K562 (cell line): ENCODE measurements around the gene GGTLC1. TPM values are rescaled to one million over a fixed set of nuclear protein-coding genes. Genes with fewer than 3 reads are reported as not detected.

Experiments used
- ATAC-seq: fragments of 200-7000 bp; cut with Tn5 transposase; 3 replicates; pipeline ENCODE4 v1.9.1; 2020; ENCODE audit warnings: moderate library complexity
- BruUV-seq: library from RNA; stranded (reverse); fragments of 400-500 nt; replicated peaks from 2 replicates; lab custom pipeline; 2021; lab: Mats Ljungman, UMichigan
- CTCF ChIA-PET: fragments of 300-600 bp; formaldehyde crosslinking; extraction: SDS; loops from one replicate; lab custom pipeline; 2021; ENCODE audit warnings: low intra/inter-chr PET ratio; lab: Yijun Ruan, JAX
- POLR2A ChIA-PET: fragments of 300-600, 350-650 bp; sonication (Branson Sonifier 250); formaldehyde crosslinking; extraction: SDS; loops from one replicate; lab custom pipeline; 2021; ENCODE audit warnings: antibody characterized with exemption, inconsistent platforms; lab: Yijun Ruan, JAX
- DNase-seq, 4 experiments: peaks; one replicate each; pipeline versions ENCODE4 v3.0.0 to v3.0.0-alpha.2; 2011 to 2018; ENCODE audit warnings: low spot score in 3 of 4, mixed read lengths in 3 of 4; ENCODE audit errors: extremely low read depth in 1 of 4
- FAIRE-seq: peaks from 2 replicates; lab custom pipeline; 2011; peaks lifted over from hg19 to GRCh38; lab: Jason Lieb, UNC
- H2AFZ ChIP-seq: 2 replicates; pipeline ENCODE4 v1.6.0; 2011; ENCODE audit warnings: low read depth, low read length, control low read depth, inconsistent platforms
- H3K27ac ChIP-seq: fragments of 200-600 bp; 3 replicates; pipeline ENCODE4 v1.8.0; 2011; ENCODE audit warnings: low read depth, mild to moderate bottlenecking, control low read depth, inconsistent platforms, low read length, moderate library complexity, mixed read lengths; ENCODE audit errors: extremely low read depth
- H3K27me3 ChIP-seq, 2 experiments: fragments of 300-600 bp in 1 of 2; 2 replicates in 1 of 2; 3 replicates in 1 of 2; pipeline versions ENCODE4 v1.6.0 to v1.8.0; 2011; ENCODE audit warnings: inconsistent platforms in 2 of 2, low read length in 2 of 2, mild to moderate bottlenecking in 1 of 2, mixed read lengths in 1 of 2, moderate library complexity in 1 of 2; ENCODE audit not compliant: control insufficient read depth in 2 of 2, insufficient read depth in 2 of 2
- H3K36me3 ChIP-seq: fragments of 300-600 bp; 3 replicates; pipeline ENCODE4 v1.8.0; 2011; ENCODE audit warnings: mild to moderate bottlenecking, low read length, inconsistent platforms; ENCODE audit not compliant: control insufficient read depth, insufficient read depth
- H3K4me1 ChIP-seq, 2 experiments: fragments of 200-600 bp in 1 of 2; replicated peaks in 1 of 2; 2 replicates in 1 of 2; 3 replicates in 1 of 2; pipeline versions ENCODE4 v1.5.1 to v1.8.0; 2011; ENCODE audit warnings: inconsistent platforms in 2 of 2, low read length in 2 of 2, mild to moderate bottlenecking in 1 of 2, mixed read lengths in 1 of 2, moderate library complexity in 1 of 2; ENCODE audit not compliant: control insufficient read depth in 2 of 2, insufficient read depth in 2 of 2
- H3K4me2 ChIP-seq: 2 replicates; pipeline ENCODE4 v1.6.1; 2011; ENCODE audit warnings: low read length, control low read depth, inconsistent platforms, mixed read lengths; ENCODE audit not compliant: insufficient read depth
- H3K4me3 ChIP-seq: fragments of 200-600 bp; sonication (generic), shearing (Covaris generic); 2 replicates; pipeline ENCODE4 v1.5.1; 2016; ENCODE audit warnings: control low read depth, inconsistent platforms
- H3K79me2 ChIP-seq: fragments of 200-600 bp; 3 replicates; pipeline ENCODE4 v1.8.0; 2011; ENCODE audit warnings: low read length, inconsistent platforms; ENCODE audit not compliant: control insufficient read depth, insufficient read depth
- H3K9ac ChIP-seq, 2 experiments: 2 replicates each; pipeline versions ENCODE4 v1.6.0 to v1.6.1; 2011; ENCODE audit warnings: low read depth in 2 of 2, low read length in 2 of 2, control low read depth in 1 of 2, inconsistent platforms in 1 of 2, mild to moderate bottlenecking in 1 of 2, mixed read lengths in 1 of 2; ENCODE audit not compliant: insufficient read depth in 1 of 2
- H3K9me1 ChIP-seq: one replicate; pipeline ENCODE4 v1.6.0; 2011; ENCODE audit warnings: inconsistent platforms, mild to moderate bottlenecking, low read length, moderate library complexity; ENCODE audit not compliant: control insufficient read depth, insufficient read depth
- H3K9me3 ChIP-seq: replicated peaks from 2 replicates; pipeline ENCODE4 v1.5.1; 2011; ENCODE audit warnings: low read depth, low read length, inconsistent platforms; ENCODE audit not compliant: control insufficient read depth, insufficient read depth
- H4K20me1 ChIP-seq: replicated peaks from 2 replicates; pipeline ENCODE4 v1.6.1; 2011; ENCODE audit warnings: low read length, inconsistent platforms, mixed read lengths; ENCODE audit not compliant: control insufficient read depth, insufficient read depth
- FOXJ2 ChIP-seq: fragments of 200-800 bp; sonication (Bioruptor generic); IDR thresholded peaks from 2 replicates; pipeline ENCODE4 v1.6.1; 2016; ENCODE audit warnings: missing genetic modification characterization, missing compliant biosample characterization
- HIVEP1 ChIP-seq: fragments of 250-450 bp; sonication (Bioruptor Pico); IDR thresholded peaks from 2 replicates; pipeline ENCODE4 v1.4.0; 2020; ENCODE audit warnings: mild to moderate bottlenecking
- PTBP1 ChIP-seq: fragments of 200-400 bp; formaldehyde crosslinking; IDR thresholded peaks from 2 replicates; pipeline ENCODE4 v1.6.1; 2017; ENCODE audit warnings: low read depth, low read length
- SAFB2 ChIP-seq: fragments of 200-400 bp; formaldehyde crosslinking; IDR thresholded peaks from 2 replicates; pipeline ENCODE4 v1.6.1; 2018; ENCODE audit warnings: borderline replicate concordance, low read length, low read depth, moderate library complexity; ENCODE audit not compliant: severe bottlenecking
- WGBS: fragments of 100-300 bp; shearing (Covaris generic); methylation state at CpG from one replicate; pipeline ENCODE4 v1.1.6; 2016; ENCODE audit warnings: low coverage, mixed read lengths; ENCODE audit not compliant: insufficient coverage; ENCODE audit errors: missing lambda C conversion rate; 5-methylcytosine and 5-hydroxymethylcytosine counted together
- in situ Hi-C: fragments of 300-500 bp; cut with MboI; formaldehyde crosslinking; loops from 4 replicates; pipeline ENCODE4 v1.15.0; 2018; ENCODE audit warnings: inconsistent platforms, mixed read lengths
- intact Hi-C: fragments of 100-400 bp; cut with micrococcal nuclease; formaldehyde crosslinking; loops from 2 replicates; pipeline ENCODE4 v1.14.2; 2022
- polyA plus RNA-seq, 8 experiments: library from polyadenylated mRNA; depleted of rRNA in 4 of 8; stranded (reverse) in 5 of 8; unstranded in 3 of 8; fragments of >200 nt; fragmentation: Nextera tagmentation in 2 of 8; fragmentation: Illumina TruSeq in 1 of 8; extraction: Ambion mirVana in 2 of 8; extraction: Trizol in 1 of 8; gene quantifications; 2 replicates each; pipeline versions ENCODE4 v1.2.1 to v1.2.3, GENCODE V29; 2011 to 2014; ENCODE audit warnings: inconsistent platforms in 1 of 8, missing spikeins in 1 of 8
- total RNA-seq, 7 experiments: library from RNA; depleted of rRNA in 6 of 7; stranded (reverse); fragments of >200 nt in 6 of 7; fragmentation: Illumina TruSeq in 2 of 7; extraction: Trizol in 2 of 7; gene quantifications; 2 replicates each; pipeline versions ENCODE4 v1.2.1 to v1.2.3, GENCODE V29; 2011 to 2021; ENCODE audit warnings: low replicate concordance in 1 of 7
- TF ChIP-seq, protein P1 (sequence below): fragments of 450-650 bp; formaldehyde crosslinking; IDR thresholded peaks from 2 replicates; pipeline ENCODE4 v1.4.0; 2020; ENCODE audit warnings: mild to moderate bottlenecking, mixed read lengths

The GGTLC1 gene
- total and polyA plus RNA-seq, 9 of the 15 experiments (the other 6 are each of a cell fraction or from before 2014, with no cell fraction given), result not detected

DNA sequence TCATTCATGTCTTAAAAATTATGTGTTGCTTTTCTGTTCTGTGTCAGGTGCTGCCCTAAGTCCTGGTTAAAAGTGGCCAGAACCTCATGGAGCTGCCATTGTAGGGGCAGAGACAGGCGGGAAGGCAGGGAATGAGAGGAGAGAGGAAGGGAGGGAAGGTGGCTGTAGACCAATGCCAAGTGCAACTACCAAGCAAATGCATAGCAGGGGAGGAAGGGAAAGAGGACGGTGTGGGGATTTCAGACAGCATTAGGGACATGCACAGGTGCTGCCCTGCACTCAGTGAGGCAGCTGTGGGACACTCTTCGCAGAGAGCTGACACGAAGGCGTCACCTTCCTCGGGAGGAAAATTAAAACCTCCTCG, 21.0 kb downstream of the GGTLC1 start:
- CTCF ChIA-PET, result no interaction called here
- TF ChIP-seq, protein P1, sequence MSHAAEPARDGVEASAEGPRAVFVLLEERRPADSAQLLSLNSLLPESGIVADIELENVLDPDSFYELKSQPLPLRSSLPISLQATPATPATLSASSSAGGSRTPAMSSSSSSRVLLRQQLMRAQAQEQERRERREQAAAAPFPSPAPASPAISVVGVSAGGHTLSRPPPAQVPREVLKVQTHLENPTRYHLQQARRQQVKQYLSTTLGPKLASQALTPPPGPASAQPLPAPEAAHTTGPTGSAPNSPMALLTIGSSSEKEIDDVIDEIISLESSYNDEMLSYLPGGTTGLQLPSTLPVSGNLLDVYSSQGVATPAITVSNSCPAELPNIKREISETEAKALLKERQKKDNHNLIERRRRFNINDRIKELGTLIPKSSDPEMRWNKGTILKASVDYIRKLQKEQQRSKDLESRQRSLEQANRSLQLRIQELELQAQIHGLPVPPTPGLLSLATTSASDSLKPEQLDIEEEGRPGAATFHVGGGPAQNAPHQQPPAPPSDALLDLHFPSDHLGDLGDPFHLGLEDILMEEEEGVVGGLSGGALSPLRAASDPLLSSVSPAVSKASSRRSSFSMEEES (CRISPR knock-in tag), result no peak
- TF ChIP-seq FOXJ2, result no peak
- TF ChIP-seq PTBP1, result no peak
- TF ChIP-seq SAFB2, result no peak
- no peak for TF ChIP-seq HIVEP1 (CRISPR knock-in tag)
- TF ChIP-seq, all 486 proteins: peak for 0
- no peak for FAIRE-seq
- in situ Hi-C loops (no loop called here), intact Hi-C loops (no loop called here)
- no peak overlapping the region for H3K4me2 ChIP-seq
- H3K9ac ChIP-seq, result no peak overlapping the region
- H3K9me1 ChIP-seq, result no peaks in the 10 kb centered on the region
- no peaks in the 10 kb centered on the region for H3K27me3 ChIP-seq
- H3K4me3 ChIP-seq, result no peak overlapping the region
- no peaks in the 10 kb centered on the region for H3K9me3 ChIP-seq
- H3K79me2 ChIP-seq, result no peaks in the 10 kb centered on the region
- WGBS, result 1% methylated on average over 7 of the region's 7 CpGs
- no peak for ATAC-seq
- H3K4me1 ChIP-seq, result no peaks in the 10 kb centered on the region
- H2AFZ ChIP-seq, result no peak overlapping the region
- DNase-seq, result no peak
- POLR2A ChIA-PET, result no interaction called here
- no peaks in the 10 kb centered on the region for H4K20me1 ChIP-seq
- H3K27ac ChIP-seq, result no peak overlapping the region
- BruUV-seq, result no TSS peak
- H3K36me3 ChIP-seq, result no peaks in the 10 kb centered on the region
